A549 (cell line): ENCODE results near the gene BICRAL. TPM values are rescaled to one million over a fixed set of nuclear protein-coding genes. Genes with fewer than 3 reads are reported as not detected.

Source experiments
- BHLHE40 ChIP-seq: IDR thresholded peaks from 2 replicates; pipeline ENCODE4 v1.6.1; 2012; ENCODE audit warnings: low read depth, low read length, inconsistent platforms
- CBX8 ChIP-seq: fragments of 200-600 bp; sonication (generic); IDR thresholded peaks from 2 replicates; pipeline ENCODE4 v1.6.1; 2016
- CEBPB ChIP-seq, 2 experiments: fragments of >200 bp in 1 of 2; sonication (Bioruptor Twin) in 1 of 2; formaldehyde crosslinking in 1 of 2; IDR thresholded peaks; 2 replicates each; pipeline ENCODE4 v1.6.1; 2012 to 2016
- CHD2 ChIP-seq: fragments of 150-350 bp; IDR thresholded peaks from 2 replicates; pipeline ENCODE4 v1.6.1; 2014; ENCODE audit warnings: low read length; ENCODE audit not compliant: partially characterized antibody
- CTCF ChIP-seq: fragments of >200 bp; sonication (Bioruptor Twin); formaldehyde crosslinking; IDR thresholded peaks from 3 replicates; pipeline ENCODE4 v1.5.1; 2016
- FOSB ChIP-seq: fragments of 250-450 bp; sonication (Bioruptor Pico); IDR thresholded peaks from 2 replicates; pipeline ENCODE4 v1.5.0; 2020; ENCODE audit warnings: mild to moderate bottlenecking, moderate library complexity
- HEYL ChIP-seq: fragments of 250-450 bp; sonication (Bioruptor Pico); IDR thresholded peaks from 2 replicates; pipeline ENCODE4 v1.8.0; 2021; ENCODE audit warnings: mild to moderate bottlenecking, moderate library complexity
- HOXA7 ChIP-seq: fragments of 250-450 bp; sonication (Bioruptor Pico); IDR thresholded peaks from 2 replicates; pipeline ENCODE4 v1.5.0; 2020; ENCODE audit warnings: mild to moderate bottlenecking, moderate library complexity
- HOXB5 ChIP-seq: fragments of 250-450 bp; sonication (Bioruptor Pico); IDR thresholded peaks from 2 replicates; pipeline ENCODE4 v1.5.0; 2020; ENCODE audit warnings: mild to moderate bottlenecking, moderate library complexity
- JUN ChIP-seq, 2 experiments: fragments of >200 bp; sonication (Bioruptor Twin); formaldehyde crosslinking; IDR thresholded peaks; 2 replicates in 1 of 2; 3 replicates in 1 of 2; pipeline ENCODE4 v1.6.1; 2016 to 2017
- MAZ ChIP-seq: fragments of 150-350 bp; IDR thresholded peaks from 2 replicates; pipeline ENCODE4 v1.6.1; 2014; ENCODE audit warnings: antibody characterized with exemption, low read depth, low read length, borderline replicate concordance
- MYC ChIP-seq: IDR thresholded peaks from 2 replicates; pipeline ENCODE4 v1.6.1; 2012; ENCODE audit warnings: mild to moderate bottlenecking, inconsistent platforms, low read length, improper control_type of control experiment, borderline replicate concordance
- NR3C1 ChIP-seq: fragments of >200 bp; sonication (Bioruptor Twin); formaldehyde crosslinking; IDR thresholded peaks from 3 replicates; pipeline ENCODE4 v1.6.1; 2017
- RCOR1 ChIP-seq: fragments of 150-350 bp; IDR thresholded peaks from 2 replicates; pipeline ENCODE4 v1.6.1; 2014; ENCODE audit warnings: antibody characterized with exemption, low read length, low read depth
- REST ChIP-seq: fragments of 200-600 bp; sonication (generic); IDR thresholded peaks from 2 replicates; pipeline ENCODE4 v1.6.1; 2016; ENCODE audit warnings: antibody characterized with exemption, mild to moderate bottlenecking, moderate library complexity
- RNF2 ChIP-seq: fragments of 200-600 bp; sonication (generic); IDR thresholded peaks from 2 replicates; pipeline ENCODE4 v1.6.1; 2016; ENCODE audit warnings: low read depth, mild to moderate bottlenecking, antibody characterized with exemption, moderate library complexity, borderline replicate concordance
- SMC3 ChIP-seq: fragments of >200 bp; sonication (Bioruptor Twin); formaldehyde crosslinking; IDR thresholded peaks from 3 replicates; pipeline ENCODE4 v1.6.1; 2018; ENCODE audit warnings: inconsistent platforms
- SREBF2 ChIP-seq: fragments of 450-650 bp; IDR thresholded peaks from 2 replicates; pipeline ENCODE4 v1.6.1; 2014; ENCODE audit warnings: mild to moderate bottlenecking, moderate library complexity
- TP53 ChIP-seq: fragments of 250-450 bp; sonication (Bioruptor Pico); IDR thresholded peaks from 2 replicates; pipeline ENCODE4 v1.5.0; 2021; ENCODE audit warnings: mild to moderate bottlenecking, moderate library complexity
- ZNF302 ChIP-seq: fragments of 250-450 bp; sonication (Bioruptor Pico); IDR thresholded peaks from 2 replicates; pipeline ENCODE4 v1.9.0; 2021; ENCODE audit warnings: inconsistent platforms, mild to moderate bottlenecking, moderate library complexity
- ZSCAN20 ChIP-seq: fragments of 250-450 bp; sonication (Bioruptor Pico); IDR thresholded peaks from 2 replicates; pipeline ENCODE4 v1.8.0; 2022; ENCODE audit warnings: mild to moderate bottlenecking, moderate library complexity
- polyA plus RNA-seq, 4 experiments: library from polyadenylated mRNA; depleted of rRNA in 3 of 4; stranded (reverse); fragments of >200 nt; fragmentation: RNase III in 1 of 4; extraction: RNeasy Plus Mini Kit Qiagen cat#74134 plus additional on column Dnase treatment in 1 of 4; gene quantifications; 2 replicates in 3 of 4; 3 replicates in 1 of 4; pipeline ENCODE4 v1.2.3, GENCODE V29; 2011 to 2017
- TF ChIP-seq, protein P1 (sequence below): IDR thresholded peaks from 2 replicates; pipeline ENCODE4 v1.6.1; 2012

The BICRAL gene
- polyA plus RNA-seq, 2 of the 4 experiments (the other 2 are of a cell fraction) = 3.3 to 8.6 TPM

- TF ChIP-seq ZSCAN20 (CRISPR knock-in tag) (no peak), SMC3 (0 out of 3 replicates have a peak, but pooled peaks have one; percentile 14), REST (no peak), JUN (IDR thresholded peaks at IDR 0.05) (peak; percentile 78 to 80; a peak in 3 of 5 replicates), TP53 (CRISPR knock-in tag) (peak; percentile 72; the same call in 1 of the 2 replicates), FOSB (no peak), CHD2 (no peak), BHLHE40 (no peak), HEYL (no peak), CEBPB (IDR thresholded peaks at IDR 0.05) (no peak), CBX8 (no peak), NR3C1 (no peak), HOXB5 (CRISPR knock-in tag) (no peak), RCOR1 (no peak), HOXA7 (no peak), MYC (no peak; the same call in 1 of the 2 replicates), RNF2 (no peak), MAZ (no peak), CTCF (no peak), ZNF302 (CRISPR knock-in tag) (no peak), SREBF2 (no peak)
- TF ChIP-seq, protein P1, sequence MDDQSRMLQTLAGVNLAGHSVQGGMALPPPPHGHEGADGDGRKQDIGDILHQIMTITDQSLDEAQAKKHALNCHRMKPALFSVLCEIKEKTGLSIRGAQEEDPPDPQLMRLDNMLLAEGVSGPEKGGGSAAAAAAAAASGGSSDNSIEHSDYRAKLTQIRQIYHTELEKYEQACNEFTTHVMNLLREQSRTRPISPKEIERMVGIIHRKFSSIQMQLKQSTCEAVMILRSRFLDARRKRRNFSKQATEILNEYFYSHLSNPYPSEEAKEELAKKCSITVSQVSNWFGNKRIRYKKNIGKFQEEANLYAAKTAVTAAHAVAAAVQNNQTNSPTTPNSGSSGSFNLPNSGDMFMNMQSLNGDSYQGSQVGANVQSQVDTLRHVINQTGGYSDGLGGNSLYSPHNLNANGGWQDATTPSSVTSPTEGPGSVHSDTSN = peak; percentile 45; the same call in 1 of the 2 replicates
Observed at GRCh38 chr6:42783177-42783875, 1.5 kb downstream of the BICRAL start (continued).
